Activated T-cell treated with anti-CD3 and anti-CD28 coated beads, Interleukin-2, amount 50 U/mL, for 24 hours (primary cell): Measurements from ENCODE around the gene RAB1B.
A peak's percentile ranks its signal among the peaks of the same experiment; 100 is the strongest.

Source experiments
- DNase-seq: peaks from one replicate; pipeline ENCODE4 v3.0.0-alpha.2; 2020
- H3K27ac Mint-ChIP-seq: 2 replicates; pipeline ENCODE4 v1.8.0; 2020; ENCODE audit warnings: mild to moderate bottlenecking, mixed read lengths
- H3K27me3 Mint-ChIP-seq: 2 replicates; pipeline ENCODE4 v1.8.0; 2020; ENCODE audit warnings: mixed read lengths
- H3K36me3 Mint-ChIP-seq: 2 replicates; pipeline ENCODE4 v1.8.0; 2020; ENCODE audit warnings: low read depth, mixed read lengths
- H3K4me1 Mint-ChIP-seq: 2 replicates; pipeline ENCODE4 v1.8.0; 2020; ENCODE audit warnings: low read depth, mixed read lengths
- H3K4me3 Mint-ChIP-seq: 2 replicates; pipeline ENCODE4 v1.8.0; 2020; ENCODE audit warnings: mild to moderate bottlenecking, moderate library complexity, mixed read lengths
- H3K9me3 Mint-ChIP-seq: 2 replicates; pipeline ENCODE4 v1.8.0; 2020; ENCODE audit warnings: mixed read lengths

Gene RAB1B

DNA sequence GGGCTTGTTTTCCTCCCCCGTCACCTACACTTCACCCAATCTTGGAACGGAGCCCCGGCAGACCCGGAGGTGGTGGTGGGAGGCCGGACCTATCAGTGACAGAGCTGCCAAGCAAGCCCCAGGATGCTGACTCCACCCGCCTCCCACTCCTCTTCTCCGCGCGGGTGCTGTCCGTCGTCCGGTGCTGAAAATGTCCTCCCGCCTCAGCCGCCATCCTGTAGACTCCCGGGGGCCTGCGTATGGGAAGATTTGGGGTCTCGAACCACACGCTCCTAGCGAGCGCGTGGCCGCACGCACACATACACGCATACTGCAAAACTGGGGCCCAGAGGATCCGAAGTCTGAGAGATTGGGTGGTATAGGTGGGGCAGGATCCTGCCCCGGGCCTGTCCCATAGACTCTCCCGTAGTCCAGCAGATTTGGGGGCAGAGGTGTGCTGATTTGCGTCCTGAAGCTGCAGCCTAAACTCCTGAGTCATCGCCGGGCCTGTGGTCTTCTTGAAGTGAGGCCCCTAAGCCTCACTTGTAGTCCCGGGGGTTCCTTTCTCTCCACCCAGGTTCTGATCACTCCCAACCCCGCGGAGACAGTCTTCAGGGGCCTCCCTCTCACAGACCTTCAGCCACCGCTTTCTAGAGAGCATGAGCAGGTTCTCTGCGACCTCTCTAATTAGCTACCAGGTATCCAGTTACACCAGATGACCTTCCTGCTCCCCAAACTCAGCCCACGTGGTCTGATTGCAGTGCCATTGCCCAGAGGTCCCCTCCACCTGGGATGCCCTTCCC is 21.3 kb downstream of the RAB1B start:
- Mint-ChIP-seq H3K9me3 (no peaks in the 10 kb centered on the region), H3K36me3 (peaks cover 25% of the 10 kb centered on the region), H3K4me1 (peaks cover 40% of the 10 kb centered on the region), H3K27me3 (peaks cover 22% of the 10 kb centered on the region), H3K4me3 (peak overlapping the region; percentile 93), H3K27ac (peak overlapping the region; percentile 95)
- DNase-seq, result no peak

DNA sequence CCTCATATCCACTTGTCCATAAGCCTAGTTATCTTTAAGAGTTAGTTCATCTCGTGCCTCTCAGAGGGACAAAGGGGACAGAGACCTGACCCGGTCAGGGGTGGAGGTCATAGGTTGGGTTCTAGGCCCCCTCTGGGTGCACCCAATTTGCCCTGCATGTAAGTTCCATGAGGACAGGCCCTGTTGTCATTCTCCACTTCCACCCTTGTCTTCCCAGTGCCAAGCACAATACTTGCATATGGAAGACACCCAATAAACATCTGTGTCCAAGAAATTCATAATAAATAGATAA is 21.8 kb downstream of the RAB1B start:
- Mint-ChIP-seq H3K27me3 (peaks cover 22% of the 10 kb centered on the region), H3K4me1 (peaks cover 40% of the 10 kb centered on the region), H3K27ac (no peak overlapping the region), H3K4me3 (peak overlapping the region; percentile 93), H3K9me3 (no peaks in the 10 kb centered on the region), H3K36me3 (peaks cover 20% of the 10 kb centered on the region)
- no peak for DNase-seq

DNA sequence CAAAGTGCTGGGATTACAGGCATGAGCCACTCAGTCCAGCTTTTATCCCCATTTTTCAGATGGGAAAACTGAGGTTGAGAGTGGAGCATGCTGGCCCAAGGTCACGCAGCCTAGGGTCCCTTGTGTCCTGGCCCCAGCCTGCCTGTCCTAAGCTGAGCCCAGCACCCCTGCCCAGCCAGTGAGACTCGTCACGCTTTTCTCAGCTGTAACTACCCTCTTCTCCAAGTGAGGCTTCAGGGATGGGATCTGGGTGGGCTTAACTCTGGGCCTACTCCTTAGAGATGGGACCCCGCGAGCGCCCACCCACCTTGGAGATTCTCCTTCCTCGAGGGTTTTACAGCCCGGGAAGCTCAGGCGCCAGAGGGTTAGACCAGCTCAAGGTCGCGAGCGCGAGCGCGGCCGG is 22.9 kb downstream of the RAB1B start:
- Mint-ChIP-seq H3K27me3 (peaks cover 25% of the 10 kb centered on the region), H3K4me3 (peak overlapping the region; percentile 15), H3K27ac (no peak overlapping the region), H3K9me3 (no peaks in the 10 kb centered on the region), H3K4me1 (peaks cover 38% of the 10 kb centered on the region), H3K36me3 (peaks cover 14% of the 10 kb centered on the region)
- no peak for DNase-seq

DNA sequence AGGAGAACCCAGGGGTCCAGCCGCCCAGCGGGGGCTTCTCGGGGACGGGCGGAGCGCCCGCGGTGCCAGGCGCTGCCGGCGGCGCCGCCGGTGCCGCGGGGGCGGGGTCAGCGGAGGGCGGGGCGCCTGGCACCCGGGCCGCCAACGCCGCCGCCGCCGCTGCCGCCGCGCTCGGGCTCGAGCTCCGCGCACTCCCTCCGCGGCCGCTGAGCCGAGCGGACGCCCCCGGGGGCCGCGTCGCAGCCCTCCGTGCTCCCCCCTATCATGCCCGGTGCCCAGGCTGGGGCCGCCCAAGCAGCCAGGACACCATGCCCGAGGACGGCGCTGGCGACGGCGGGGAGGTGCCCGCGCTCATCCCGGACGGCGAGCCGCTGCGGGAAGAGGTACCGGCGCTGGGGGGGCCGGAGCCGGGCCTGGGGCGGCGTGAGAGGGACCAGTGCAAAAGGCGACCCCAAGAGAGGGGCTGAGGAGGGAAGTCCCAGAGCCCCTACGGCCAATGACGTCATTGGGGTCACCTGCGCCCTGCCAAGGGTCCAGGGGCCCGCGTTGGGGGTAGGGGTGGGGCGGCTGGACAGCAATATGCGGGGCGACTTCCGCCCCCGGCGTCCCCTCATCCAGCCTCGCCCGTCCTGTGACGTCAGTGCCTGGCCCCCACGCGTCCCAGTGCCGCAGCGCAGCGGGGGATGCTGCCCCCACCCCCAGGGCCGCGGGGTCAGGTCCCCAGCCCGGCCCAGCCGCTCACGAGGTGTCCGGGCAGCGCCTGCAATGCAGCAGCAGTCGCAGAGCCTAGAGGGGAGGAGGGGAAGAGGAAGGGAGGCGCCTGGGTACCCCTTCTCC is 23.5 kb downstream of the RAB1B start, which contains the start of gene TMEM151A:
Gene TMEM151A (plus strand): TSS at position 189 of the 837 bp plus-strand sequence. CDS start 120 bp downstream, at position 309.
- H3K9me3 Mint-ChIP-seq, result no peaks in the 10 kb centered on the region
- peaks cover 8% of the 10 kb centered on the region for H3K36me3 Mint-ChIP-seq
- H3K27me3 Mint-ChIP-seq, result peaks cover 26% of the 10 kb centered on the region
- DNase-seq, result peak; percentile 55
- H3K4me1 Mint-ChIP-seq, result peaks cover 33% of the 10 kb centered on the region
- H3K27ac Mint-ChIP-seq, result peak within 1 kb of the TSS; percentile 67
- peak within 1 kb of the TSS; percentile 93 for H3K4me3 Mint-ChIP-seq

DNA sequence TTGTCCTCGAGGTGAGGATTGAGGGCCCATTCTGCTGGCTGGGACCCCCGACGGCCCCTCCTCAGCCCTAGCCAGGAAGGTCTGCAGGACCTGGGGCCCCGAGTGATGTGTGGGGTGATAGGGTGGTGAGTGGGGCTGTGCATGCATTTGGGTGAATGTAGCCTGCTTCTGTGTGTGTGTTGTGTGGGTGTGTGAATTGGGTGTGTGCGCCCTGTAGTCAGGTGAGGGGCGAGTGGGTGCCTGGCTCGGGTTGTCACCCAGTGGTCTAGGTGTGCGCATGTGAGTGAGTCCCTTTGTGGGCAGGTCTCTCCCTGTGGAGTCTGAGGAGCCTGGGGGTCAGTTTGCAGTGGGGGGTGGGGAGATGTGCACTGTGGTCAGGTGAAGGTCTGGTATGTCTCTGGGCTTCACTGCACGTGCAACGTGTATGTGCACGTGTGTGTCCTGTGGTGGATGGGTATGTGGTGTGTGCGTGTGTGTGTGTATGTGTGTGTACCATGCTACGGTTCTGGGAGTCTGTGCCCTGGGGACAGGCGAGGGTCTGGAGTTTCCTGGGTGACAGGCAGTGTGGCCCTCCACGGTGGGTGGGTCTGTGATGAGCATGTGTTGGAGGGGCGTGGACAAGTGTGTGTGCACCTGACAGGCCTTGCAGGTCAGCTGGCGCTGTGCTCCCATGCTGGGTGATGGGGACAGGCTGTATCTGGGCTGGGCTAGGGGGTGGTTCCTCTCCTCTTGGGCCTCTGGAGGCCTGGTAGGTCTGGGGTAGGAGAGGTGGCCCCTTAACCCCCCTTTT is 24.3 kb downstream of the RAB1B start:
- Mint-ChIP-seq H3K4me3 (peak overlapping the region; percentile 54), H3K4me1 (peaks cover 26% of the 10 kb centered on the region), H3K27ac (peak overlapping the region; percentile 67), H3K9me3 (no peaks in the 10 kb centered on the region), H3K36me3 (peaks cover 5% of the 10 kb centered on the region), H3K27me3 (peaks cover 26% of the 10 kb centered on the region)
- no peak for DNase-seq

DNA sequence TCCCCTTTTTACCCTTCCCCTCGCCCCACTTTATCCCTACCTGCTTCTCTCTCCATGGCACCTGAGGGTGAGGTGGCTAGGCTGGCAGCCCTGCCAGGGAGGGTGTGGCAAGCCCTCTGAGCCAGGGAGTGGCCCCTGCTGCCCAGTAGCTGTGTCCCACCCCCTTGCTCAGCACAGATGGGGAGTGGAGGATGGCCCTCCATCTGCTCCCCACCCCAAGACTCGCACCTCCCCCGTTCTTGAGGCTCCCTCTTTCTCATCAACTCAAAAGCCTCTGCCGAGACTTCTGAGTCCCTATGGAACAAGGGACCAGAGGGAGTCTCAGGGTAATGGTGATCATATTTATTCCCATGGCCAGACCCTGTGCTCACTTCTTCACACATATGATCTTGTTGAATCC is 24.9 kb downstream of the RAB1B start:
- Mint-ChIP-seq H3K27ac (no peak overlapping the region), H3K4me3 (no peak overlapping the region), H3K9me3 (no peaks in the 10 kb centered on the region), H3K36me3 (peaks cover 2% of the 10 kb centered on the region), H3K4me1 (peaks cover 21% of the 10 kb centered on the region), H3K27me3 (peaks cover 26% of the 10 kb centered on the region)
- no peak for DNase-seq

DNA sequence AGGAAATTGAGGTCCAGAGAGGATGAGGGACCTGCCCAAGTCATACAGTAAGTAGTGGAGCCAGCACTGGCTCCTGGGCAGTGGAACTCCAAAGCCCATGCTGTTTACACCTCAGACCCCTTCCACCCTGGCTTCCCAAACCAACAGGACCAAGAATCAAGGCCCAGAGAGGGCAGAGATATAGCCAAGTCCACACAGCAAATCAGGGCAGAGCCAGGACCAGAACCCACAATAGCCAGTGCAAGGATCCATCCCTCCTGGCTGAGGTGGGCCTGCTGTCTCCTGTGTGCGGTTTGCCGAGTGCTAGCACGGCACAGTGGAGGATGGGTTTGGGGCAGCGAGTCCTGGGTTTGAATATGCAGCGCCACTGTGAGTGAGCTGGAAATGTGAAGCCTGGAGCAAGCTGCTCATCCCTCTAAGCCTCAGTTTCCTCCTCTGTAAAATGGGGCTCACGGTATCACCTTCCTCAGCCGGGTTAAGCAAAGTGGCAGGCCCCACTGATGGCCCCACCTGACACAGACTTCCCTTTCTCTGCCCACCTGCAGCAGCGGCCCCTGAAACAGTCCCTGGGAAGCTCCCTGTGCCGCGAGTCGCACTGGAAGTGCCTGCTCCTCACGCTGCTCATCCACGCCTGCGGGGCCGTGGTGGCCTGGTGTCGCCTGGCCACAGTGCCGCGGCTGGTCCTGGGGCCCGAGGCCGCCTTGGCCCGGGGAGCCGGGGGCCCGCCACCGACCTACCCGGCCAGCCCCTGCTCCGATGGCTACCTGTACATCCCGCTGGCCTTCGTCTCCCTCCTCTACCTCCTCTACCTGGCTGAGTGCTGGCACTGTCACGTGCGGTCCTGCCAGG is 25.6 kb downstream of the RAB1B start:
- H3K36me3 Mint-ChIP-seq, result no peaks in the 10 kb centered on the region
- no peak for DNase-seq
- peaks cover 21% of the 10 kb centered on the region for H3K4me1 Mint-ChIP-seq
- no peak overlapping the region for H3K4me3 Mint-ChIP-seq
- H3K9me3 Mint-ChIP-seq, result no peaks in the 10 kb centered on the region
- no peak overlapping the region for H3K27ac Mint-ChIP-seq
- H3K27me3 Mint-ChIP-seq, result peaks cover 26% of the 10 kb centered on the region

DNA sequence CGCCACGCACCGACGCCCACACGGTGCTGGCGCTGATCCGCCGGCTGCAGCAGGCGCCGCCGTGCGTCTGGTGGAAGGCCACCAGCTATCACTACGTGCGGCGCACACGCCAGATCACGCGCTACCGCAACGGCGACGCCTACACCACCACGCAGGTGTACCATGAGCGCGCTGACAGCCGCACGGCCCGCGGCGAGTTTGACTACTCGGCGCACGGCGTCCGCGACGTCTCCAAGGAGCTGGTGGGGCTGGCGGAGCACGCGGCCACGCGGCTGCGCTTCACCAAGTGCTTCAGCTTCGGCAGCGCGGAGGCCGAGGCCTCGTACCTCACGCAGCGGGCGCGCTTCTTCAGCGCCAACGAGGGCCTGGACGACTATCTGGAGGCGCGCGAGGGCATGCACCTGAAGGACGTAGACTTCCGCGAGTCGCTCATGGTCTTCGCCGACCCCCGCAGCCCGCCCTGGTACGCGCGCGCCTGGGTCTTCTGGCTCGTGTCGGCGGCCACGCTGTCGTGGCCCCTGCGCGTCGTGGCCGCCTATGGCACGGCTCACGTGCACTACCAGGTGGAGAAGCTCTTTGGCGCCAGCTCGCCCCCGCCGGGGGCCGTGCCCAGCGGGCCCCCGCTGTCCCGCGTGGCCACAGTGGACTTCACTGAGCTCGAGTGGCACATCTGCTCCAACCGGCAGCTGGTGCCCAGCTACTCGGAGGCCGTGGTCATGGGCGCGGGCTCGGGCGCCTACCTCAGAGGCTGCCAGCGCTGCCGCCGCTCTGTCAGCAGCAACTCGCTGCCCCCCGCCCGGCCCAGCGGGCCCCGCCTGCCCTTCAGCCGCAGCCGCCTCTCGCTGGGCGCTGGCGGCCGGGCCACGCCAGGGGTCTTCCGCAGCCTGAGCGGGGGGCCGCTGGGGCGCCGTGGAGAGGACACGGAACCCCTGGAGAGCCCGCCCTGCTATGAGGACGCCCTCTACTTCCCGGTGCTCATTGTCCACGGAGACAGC is 26.5 kb downstream of the RAB1B start:
- peaks cover 14% of the 10 kb centered on the region for H3K4me1 Mint-ChIP-seq
- no peaks in the 10 kb centered on the region for H3K36me3 Mint-ChIP-seq
- H3K27ac Mint-ChIP-seq, result no peak overlapping the region
- H3K4me3 Mint-ChIP-seq, result no peak overlapping the region
- peaks cover 26% of the 10 kb centered on the region for H3K27me3 Mint-ChIP-seq
- no peaks in the 10 kb centered on the region for H3K9me3 Mint-ChIP-seq
- no peak for DNase-seq

DNA sequence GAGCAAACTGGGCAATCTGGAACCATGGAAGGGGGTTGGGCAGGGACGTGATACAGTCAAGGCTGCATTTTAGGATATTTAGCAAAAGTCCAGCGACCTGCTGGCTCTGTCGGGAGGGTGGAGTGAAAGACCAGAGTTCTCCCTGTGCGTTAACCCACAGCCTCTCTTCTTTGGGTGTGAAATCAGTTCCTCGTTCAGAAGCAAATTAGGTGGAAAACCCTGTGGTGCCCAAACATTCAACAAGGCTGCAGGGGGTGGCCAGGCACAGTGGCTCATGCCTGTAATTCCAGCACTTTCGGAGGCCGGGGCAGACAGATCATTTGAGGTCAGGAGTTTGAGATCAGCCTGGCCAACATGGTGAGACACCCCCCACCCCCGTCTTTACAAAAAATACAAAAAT is 29.2 kb downstream of the RAB1B start:
- DNase-seq, result no peak
- H3K9me3 Mint-ChIP-seq, result no peaks in the 10 kb centered on the region
- no peak overlapping the region for H3K27ac Mint-ChIP-seq
- H3K4me3 Mint-ChIP-seq, result no peak overlapping the region
- peaks cover 15% of the 10 kb centered on the region for H3K27me3 Mint-ChIP-seq
- H3K4me1 Mint-ChIP-seq, result peaks cover 3% of the 10 kb centered on the region
- H3K36me3 Mint-ChIP-seq, result no peaks in the 10 kb centered on the region

DNA sequence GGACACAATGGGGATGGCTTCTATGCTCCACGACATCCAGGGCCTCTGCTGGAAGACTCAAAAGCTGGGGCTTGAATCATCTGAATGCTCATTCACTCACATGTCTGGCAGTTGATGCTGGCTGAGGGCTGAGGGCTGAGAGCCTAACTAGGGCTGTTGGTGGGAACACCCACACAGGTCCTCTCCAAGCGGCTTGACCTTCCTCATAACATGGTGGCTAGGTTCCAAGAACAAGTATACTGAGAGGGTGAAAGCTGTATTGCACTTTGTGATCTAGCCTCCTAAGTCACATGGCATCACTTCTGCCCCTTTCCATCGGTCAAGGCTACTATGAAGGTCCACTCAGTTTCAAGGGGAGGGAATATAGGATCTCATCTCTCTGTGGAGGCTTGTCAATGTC is 30.7 kb downstream of the RAB1B start:
- no peak for DNase-seq
- Mint-ChIP-seq H3K4me1 (no peaks in the 10 kb centered on the region), H3K9me3 (no peaks in the 10 kb centered on the region), H3K27me3 (peaks cover 3% of the 10 kb centered on the region), H3K4me3 (no peak overlapping the region), H3K27ac (no peak overlapping the region), H3K36me3 (no peaks in the 10 kb centered on the region)

DNA sequence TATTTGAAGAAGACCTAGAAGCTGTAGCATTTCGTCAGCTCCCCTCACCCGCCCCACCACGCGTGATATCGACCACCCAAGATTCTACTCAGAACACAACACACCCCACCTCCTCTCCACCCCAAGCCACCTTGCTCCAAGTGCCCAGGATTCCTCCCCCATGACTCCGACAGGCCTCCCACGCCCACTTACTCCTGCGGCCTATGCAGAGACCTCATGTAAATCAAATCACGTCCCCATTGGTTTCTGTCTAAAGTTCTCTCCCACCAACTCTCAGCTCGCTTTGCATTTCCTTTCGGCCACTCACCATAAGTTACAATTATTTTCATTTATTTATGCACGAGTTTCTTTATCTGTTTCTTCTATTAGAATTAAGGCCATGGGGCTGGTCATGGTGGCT is 34.2 kb downstream of the RAB1B start:
- Mint-ChIP-seq H3K36me3 (no peaks in the 10 kb centered on the region), H3K4me3 (no peak overlapping the region), H3K4me1 (no peaks in the 10 kb centered on the region), H3K9me3 (no peaks in the 10 kb centered on the region), H3K27me3 (no peaks in the 10 kb centered on the region), H3K27ac (no peak overlapping the region)
- DNase-seq, result no peak

DNA sequence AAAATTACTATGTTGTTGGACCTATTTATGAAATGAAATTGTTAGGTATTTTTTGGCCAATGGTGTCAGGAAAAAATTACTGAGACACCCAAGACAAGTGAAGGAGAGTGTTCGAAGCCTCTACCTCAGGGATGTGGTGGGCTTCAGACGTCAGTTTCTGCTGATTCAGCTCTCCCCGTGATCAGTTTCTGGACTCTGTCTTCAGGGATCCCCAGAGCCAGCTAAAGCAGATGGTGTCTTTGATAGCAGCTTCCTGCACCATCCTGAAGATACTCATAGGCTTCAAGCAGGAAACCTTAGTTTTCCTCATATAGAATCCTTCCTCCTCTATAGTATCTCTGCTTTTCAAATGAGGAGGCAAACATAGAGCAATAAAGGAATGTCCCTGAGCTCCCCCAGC is 41.0 kb downstream of the RAB1B start:
- H3K27ac Mint-ChIP-seq, result no peak overlapping the region
- H3K4me1 Mint-ChIP-seq, result peaks cover 24% of the 10 kb centered on the region
- H3K4me3 Mint-ChIP-seq, result no peak overlapping the region
- no peaks in the 10 kb centered on the region for H3K9me3 Mint-ChIP-seq
- no peaks in the 10 kb centered on the region for H3K36me3 Mint-ChIP-seq
- H3K27me3 Mint-ChIP-seq, result no peaks in the 10 kb centered on the region
- DNase-seq, result no peak

DNA sequence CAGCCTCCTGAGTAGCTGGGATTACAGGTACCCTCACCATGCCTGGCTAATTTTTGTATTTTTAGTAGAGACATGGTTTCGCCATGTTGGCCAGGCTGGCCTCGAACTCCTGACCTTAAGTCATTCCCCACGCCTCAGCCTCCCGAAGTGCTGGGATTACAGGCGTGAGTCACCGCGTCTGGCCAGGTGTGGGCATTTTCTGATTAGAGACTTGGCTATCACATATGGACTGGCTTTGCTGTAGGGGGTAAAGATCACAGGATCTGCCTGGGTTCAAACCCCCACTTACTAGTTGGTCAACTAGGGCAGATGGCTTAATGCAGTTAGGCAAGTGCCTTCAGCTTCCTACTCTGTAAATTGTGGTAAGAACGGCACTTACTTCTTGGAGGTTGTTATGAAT is 41.9 kb downstream of the RAB1B start:
- Mint-ChIP-seq H3K4me3 (no peak overlapping the region), H3K9me3 (no peaks in the 10 kb centered on the region), H3K36me3 (no peaks in the 10 kb centered on the region), H3K27me3 (no peaks in the 10 kb centered on the region), H3K27ac (no peak overlapping the region), H3K4me1 (peaks cover 31% of the 10 kb centered on the region)
- DNase-seq, result no peak
